Spleen (tissue), 7 donors: ENCODE data around the gene MCOLN2.

Source experiments
- CTCF ChIP-seq, 11 experiments: fragments of 200-600 bp in 7 of 11; fragments of 450-650 bp in 4 of 11; sonication (generic) in 4 of 11; IDR thresholded peaks in 8 of 11; conservative IDR thresholded peaks in 3 of 11; 1 replicate in 7 of 11; 2 replicates in 4 of 11; pipeline versions ENCODE4 v1.4.0 to v1.8.0; 2016 to 2021; ENCODE audit warnings: antibody characterized with exemption in 11 of 11, inconsistent platforms in 4 of 11, mild to moderate bottlenecking in 1 of 11
- POLR2A ChIP-seq, 3 donors: fragments of 450-650 bp; IDR thresholded peaks; one replicate each; pipeline ENCODE4 v1.5.1; 2017; ENCODE audit warnings: antibody characterized with exemption in 3 of 3, mild to moderate bottlenecking in 1 of 3
- POLR2AphosphoS5 ChIP-seq, 3 donors: sonication (generic); formaldehyde crosslinking; IDR thresholded peaks; one replicate each; pipeline ENCODE4 v1.5.1; 2017; ENCODE audit warnings: antibody characterized with exemption in 3 of 3
- donor health status: DM: no; HTN: no; CAD: no; lungs with moderate emphysema.
- donor health status: DM: no; HTN: no; CAD: no.
- donor health status: DM: no; HTN: no; CAD: no.

- TF ChIP-seq POLR2AphosphoS5 (IDR thresholded peaks at IDR 0.05): no peak
- TF ChIP-seq CTCF (IDR thresholded peaks at IDR 0.05 in 8 of 11, conservative IDR thresholded peaks at IDR 0.05 in 3 of 11): no peak
- no peak for TF ChIP-seq POLR2A (IDR thresholded peaks at IDR 0.05)
These were observed 11.5 kb downstream of the MCOLN2 start for GRCh38 chr1:84985365-84985764.
